GM12864 (cell line): ENCODE results near the gene CCL16.
"Not testable (repeated sequence)": the region's sequence is repeated elsewhere in the genome, so short reads cannot be mapped to it uniquely, and the experiment has no call there.

Source experiments
- DNase-seq: peaks from one replicate; pipeline ENCODE4 v3.0.0-alpha.2; 2011; ENCODE audit warnings: low read depth
- H3K4me3 ChIP-seq: 2 replicates; pipeline ENCODE4 v1.5.1; 2011; ENCODE audit warnings: mild to moderate bottlenecking, low read depth, low read length, control low read depth
- CTCF ChIP-seq: IDR thresholded peaks from 2 replicates; pipeline ENCODE4 v1.5.1; 2011; ENCODE audit warnings: low read depth, mild to moderate bottlenecking, moderate library complexity, low read length, control low read depth, inconsistent platforms; ENCODE audit errors: missing control alignments

Gene CCL16

GRCh38 chr17:36001862-36002603 lies 20.7 kb upstream of the CCL16 start:
- no peak overlapping the region for H3K4me3 ChIP-seq
- no peak for DNase-seq
- no peak for TF ChIP-seq CTCF

DNA sequence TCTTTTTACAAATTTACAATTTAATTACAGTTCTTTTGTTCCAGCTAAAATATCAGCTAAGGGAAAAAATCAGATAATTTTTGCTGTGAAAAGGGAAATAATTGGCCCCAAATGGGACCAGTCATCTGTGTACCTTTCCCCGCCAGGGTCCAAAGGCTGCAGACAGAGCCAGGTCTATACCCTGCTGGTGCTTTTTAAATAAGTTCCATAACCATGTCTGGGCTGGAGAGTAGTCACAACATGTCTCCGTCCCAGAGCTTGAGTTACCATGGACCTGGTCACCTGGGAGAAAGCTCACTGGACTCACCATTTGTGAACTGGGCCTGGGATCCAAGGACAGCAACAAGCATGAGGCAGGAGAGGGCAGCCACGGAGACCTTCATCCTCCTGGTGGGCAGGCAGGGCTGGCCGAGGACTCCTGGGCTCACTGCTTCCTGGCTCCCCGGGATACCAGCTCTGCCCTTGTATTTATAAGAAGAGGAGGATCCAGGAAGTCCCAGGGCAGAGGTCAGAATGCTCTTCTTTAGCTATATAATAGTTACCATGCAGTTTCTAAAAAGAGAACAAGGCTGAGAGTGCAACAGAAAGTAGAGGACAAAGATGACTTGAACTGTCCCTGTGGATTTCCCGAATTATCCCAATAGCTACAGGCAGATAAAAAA lies 19.9 kb upstream of the CCL16 start, which contains the start of gene CCL15:
Gene CCL15, minus strand, starts transcription at position 444 of the 662 bp plus-strand sequence. Its CDS starts 61 bp downstream, at position 383.
- H3K4me3 ChIP-seq: no peak within 1 kb of the TSS
- DNase-seq: no peak
- no peak for TF ChIP-seq CTCF

GRCh38 chr17:36000732-36001109 lies 19.4 kb upstream of the CCL16 start:
- no peak for DNase-seq
- no peak overlapping the region for H3K4me3 ChIP-seq
- TF ChIP-seq CTCF: no peak

- H3K4me3 ChIP-seq: no peak overlapping the region
- DNase-seq: no peak
- no peak for TF ChIP-seq CTCF
Measured at GRCh38 chr17:35998756-35999155, 17.5 kb upstream of the CCL16 start.

DNA sequence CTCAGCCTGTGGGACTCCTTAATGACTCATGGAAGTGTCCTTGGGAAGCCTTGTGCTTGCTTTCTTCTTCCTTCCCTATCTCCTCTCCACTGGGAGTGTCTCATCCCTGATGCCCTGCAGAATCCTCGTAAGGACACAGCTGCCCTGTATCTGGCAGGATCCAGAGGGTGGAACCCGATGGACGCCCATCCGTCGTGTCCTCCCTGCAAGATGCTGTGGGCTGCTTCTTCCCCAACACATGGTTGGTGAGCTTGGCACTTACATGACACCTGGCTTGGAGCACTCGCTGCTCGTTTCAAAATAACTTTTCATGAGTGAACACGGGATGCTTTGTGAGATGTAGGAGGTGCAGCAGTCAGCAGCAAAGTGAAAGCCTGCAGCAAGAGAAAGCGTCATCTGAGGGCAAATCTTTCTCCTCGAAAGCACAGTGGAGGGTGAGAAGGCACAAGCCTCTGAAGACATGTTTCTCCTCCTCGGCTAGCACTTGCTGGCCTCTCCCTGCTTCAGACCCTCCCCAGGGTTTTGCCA lies 16.8 kb upstream of the CCL16 start:
- no peak for DNase-seq
- no peak for TF ChIP-seq CTCF
- no peak overlapping the region for H3K4me3 ChIP-seq

GRCh38 chr17:35995346-35995745 lies 14.0 kb upstream of the CCL16 start:
- DNase-seq: peak; percentile 34
- H3K4me3 ChIP-seq: not testable (repeated sequence)

GRCh38 chr17:35991075-35991474 lies 9.8 kb upstream of the CCL16 start:
- no peak for DNase-seq
- TF ChIP-seq CTCF: no peak
- H3K4me3 ChIP-seq: no peak overlapping the region
